Panc1 (cell line): ENCODE results near the gene CORO1C. TPM values are rescaled to one million over a fixed set of nuclear protein-coding genes. Genes with fewer than 3 reads are reported as not detected.

Experiments used
- ATAC-seq: fragments of 200-7000 bp; cut with Tn5 transposase; 2 replicates; pipeline ENCODE4 v1.9.1; 2020; ENCODE audit warnings: mild to moderate bottlenecking, moderate library complexity
- BruUV-seq: library from RNA; stranded (reverse); fragments of 400-500 nt; replicated peaks from 2 replicates; lab custom pipeline; 2021; lab: Mats Ljungman, UMichigan
- CTCF ChIA-PET: fragments of 300-600 bp; sonication (Branson Sonifier 250); formaldehyde crosslinking; loops from one replicate; lab custom pipeline; 2022; ENCODE audit warnings: antibody characterized with exemption; lab: Charles Lee
- POLR2A ChIA-PET: fragments of 300-600 bp; sonication (Branson Sonifier 250); formaldehyde crosslinking; loops from one replicate; lab custom pipeline; 2022; ENCODE audit warnings: antibody characterized with exemption; lab: Charles Lee
- DNase-seq: peaks from one replicate; pipeline ENCODE4 v3.0.0-alpha.2; 2010; ENCODE audit warnings: low read depth, low spot score
- H3K27ac ChIP-seq: 2 replicates; pipeline ENCODE4 v1.5.1; 2011; ENCODE audit warnings: mild to moderate bottlenecking, low read length, inconsistent platforms
- H3K27me3 ChIP-seq: fragments of 200-500 bp; sonication (Bioruptor generic); 2 replicates; pipeline ENCODE4 v1.6.0; 2014; ENCODE audit warnings: low read length, inconsistent platforms; ENCODE audit not compliant: control insufficient read depth, insufficient read depth
- H3K36me3 ChIP-seq: fragments of 200-500 bp; sonication (Bioruptor generic); 2 replicates; pipeline ENCODE4 v1.5.1; 2014; ENCODE audit warnings: inconsistent platforms, mild to moderate bottlenecking, low read length, moderate library complexity; ENCODE audit not compliant: control insufficient read depth, insufficient read depth
- H3K4me1 ChIP-seq: 2 replicates; pipeline ENCODE4 v1.5.1; 2011; ENCODE audit warnings: inconsistent platforms, mild to moderate bottlenecking, low read length, moderate library complexity; ENCODE audit not compliant: control insufficient read depth, insufficient read depth
- H3K4me3 ChIP-seq, 2 experiments: 2 replicates each; pipeline ENCODE4 v1.5.1; 2011 to 2012; ENCODE audit warnings: low read depth in 2 of 2, low read length in 2 of 2, mild to moderate bottlenecking in 2 of 2, inconsistent platforms in 1 of 2, moderate library complexity in 1 of 2
- H3K9me3 ChIP-seq: fragments of 200-500 bp; sonication (Bioruptor generic); 2 replicates; pipeline ENCODE4 v1.5.1; 2014; ENCODE audit warnings: low read depth, mild to moderate bottlenecking, inconsistent platforms, low read length, moderate library complexity; ENCODE audit not compliant: control insufficient read depth, insufficient read depth
- POLR2AphosphoS5 ChIP-seq: IDR thresholded peaks from 2 replicates; pipeline ENCODE4 v1.6.1; 2012; ENCODE audit warnings: mild to moderate bottlenecking, low read depth, low read length, moderate library complexity
- SIN3A ChIP-seq: IDR thresholded peaks from 2 replicates; pipeline ENCODE4 v1.6.1; 2012; ENCODE audit warnings: low read depth, mild to moderate bottlenecking, low read length, moderate library complexity, borderline replicate concordance; ENCODE audit not compliant: insufficient read depth
- TCF7L2 ChIP-seq: IDR thresholded peaks from 2 replicates; pipeline ENCODE4 v1.6.1; 2011; ENCODE audit warnings: mild to moderate bottlenecking, low read depth, low read length, inconsistent platforms
- in situ Hi-C: cut with HindIII; loops from 2 replicates; pipeline ENCODE4 v1.10.0; 2016; ENCODE audit warnings: low sequenced_read_pairs, low pct_unique_long_range_greater_than_20kb
- intact Hi-C: fragments of 100-400 bp; cut with micrococcal nuclease; formaldehyde crosslinking; loops from one replicate; pipeline ENCODE4 v1.10.0; 2022; ENCODE audit not compliant: unreplicated experiment
- total RNA-seq: library from RNA; stranded (reverse); gene quantifications from one replicate; pipeline ENCODE4 v1.2.1, GENCODE V29; 2021; ENCODE audit not compliant: unreplicated experiment
- TF ChIP-seq, protein P1 (sequence below): fragments of 450-650 bp; IDR thresholded peaks from 2 replicates; pipeline ENCODE4 v1.5.1; 2017; ENCODE audit warnings: mild to moderate bottlenecking
- TF ChIP-seq, protein P2 (sequence below), 2 experiments: IDR thresholded peaks; 2 replicates each; pipeline ENCODE4 v1.6.1; 2011 to 2012; ENCODE audit warnings: low read depth in 2 of 2, control low read depth in 1 of 2, low read length in 1 of 2, mild to moderate bottlenecking in 1 of 2, moderate library complexity in 1 of 2; ENCODE audit not compliant: insufficient read depth in 1 of 2

Gene CORO1C
- total RNA-seq, 1 experiment from 2014 or later, result 165 TPM

DNA sequence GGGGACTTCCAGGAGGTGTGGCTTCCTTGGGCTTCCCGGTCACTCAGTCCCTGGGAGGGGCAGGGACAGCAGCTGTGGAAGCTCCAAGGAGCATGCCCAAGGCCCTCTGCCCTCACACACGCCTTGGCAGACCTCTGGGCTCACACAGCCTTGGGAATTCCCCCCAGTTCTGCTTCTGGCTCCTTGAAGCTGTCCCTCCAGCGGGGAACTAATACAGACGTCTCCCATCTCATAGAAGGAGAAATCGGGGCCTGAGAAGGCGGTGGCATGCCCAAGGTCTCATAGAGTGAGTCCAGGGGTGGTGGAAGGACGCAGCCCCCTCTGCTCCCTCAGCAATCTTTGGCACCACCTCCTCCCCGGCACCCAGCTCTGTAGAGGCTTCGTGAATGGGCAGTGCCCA lies 117.8 kb downstream of the CORO1C start:
- no peak overlapping the region for H3K4me3 ChIP-seq
- POLR2A ChIA-PET, result no interaction called here
- intact Hi-C loops (no loop called here), in situ Hi-C loops (no loop called here)
- no TSS peak for BruUV-seq
- no peak overlapping the region; the same call in 1 of the 2 replicates for H3K27ac ChIP-seq
- no peaks in the 10 kb centered on the region for H3K36me3 ChIP-seq
- ATAC-seq (peak; percentile 72), DNase-seq (no peak)
- H3K9me3 ChIP-seq, result no peaks in the 10 kb centered on the region
- CTCF ChIA-PET, result no interaction called here
- no peak for TF ChIP-seq SIN3A
- H3K27me3 ChIP-seq, result no peaks in the 10 kb centered on the region
- peaks cover 22% of the 10 kb centered on the region for H3K4me1 ChIP-seq

DNA sequence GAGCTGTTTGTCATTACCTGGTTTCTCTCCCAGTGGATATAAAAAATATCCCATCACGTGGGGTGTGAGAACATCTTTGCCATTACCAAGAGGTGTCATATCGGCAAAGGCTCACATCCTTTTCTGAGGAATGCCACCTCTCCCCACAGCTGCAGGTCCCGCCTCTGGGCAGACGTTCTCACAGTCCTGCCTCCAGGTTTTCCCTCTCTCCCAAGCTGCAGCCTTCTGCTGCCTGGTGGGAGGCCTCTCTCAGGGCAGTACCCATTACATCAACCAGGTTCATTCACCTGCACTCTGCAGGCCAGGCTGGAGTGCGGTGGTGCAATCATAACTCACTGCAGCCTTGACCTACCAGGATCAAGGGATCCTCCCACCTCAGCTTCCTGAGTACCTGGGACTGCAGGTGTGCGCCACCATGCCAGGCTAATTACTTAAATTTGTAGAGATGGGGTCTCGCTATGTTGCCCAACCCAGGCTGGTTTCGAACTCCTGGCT lies 118.5 kb downstream of the CORO1C start:
- ATAC-seq (no peak), DNase-seq (no peak)
- Histone ChIP-seq H3K4me1 (peaks cover 18% of the 10 kb centered on the region), H3K4me3 (no peak overlapping the region), H3K36me3 (no peaks in the 10 kb centered on the region), H3K27ac (no peak overlapping the region; the same call in 1 of the 2 replicates), H3K9me3 (no peaks in the 10 kb centered on the region), H3K27me3 (no peaks in the 10 kb centered on the region)
- ChIA-PET POLR2A (no interaction called here), CTCF (no interaction called here)
- in situ Hi-C loops, result no loop called here
- intact Hi-C loops, result no loop called here
- no TSS peak for BruUV-seq
- TF ChIP-seq, protein P1, sequence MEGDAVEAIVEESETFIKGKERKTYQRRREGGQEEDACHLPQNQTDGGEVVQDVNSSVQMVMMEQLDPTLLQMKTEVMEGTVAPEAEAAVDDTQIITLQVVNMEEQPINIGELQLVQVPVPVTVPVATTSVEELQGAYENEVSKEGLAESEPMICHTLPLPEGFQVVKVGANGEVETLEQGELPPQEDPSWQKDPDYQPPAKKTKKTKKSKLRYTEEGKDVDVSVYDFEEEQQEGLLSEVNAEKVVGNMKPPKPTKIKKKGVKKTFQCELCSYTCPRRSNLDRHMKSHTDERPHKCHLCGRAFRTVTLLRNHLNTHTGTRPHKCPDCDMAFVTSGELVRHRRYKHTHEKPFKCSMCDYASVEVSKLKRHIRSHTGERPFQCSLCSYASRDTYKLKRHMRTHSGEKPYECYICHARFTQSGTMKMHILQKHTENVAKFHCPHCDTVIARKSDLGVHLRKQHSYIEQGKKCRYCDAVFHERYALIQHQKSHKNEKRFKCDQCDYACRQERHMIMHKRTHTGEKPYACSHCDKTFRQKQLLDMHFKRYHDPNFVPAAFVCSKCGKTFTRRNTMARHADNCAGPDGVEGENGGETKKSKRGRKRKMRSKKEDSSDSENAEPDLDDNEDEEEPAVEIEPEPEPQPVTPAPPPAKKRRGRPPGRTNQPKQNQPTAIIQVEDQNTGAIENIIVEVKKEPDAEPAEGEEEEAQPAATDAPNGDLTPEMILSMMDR, result no peak
- TF ChIP-seq POLR2AphosphoS5, result no peak
- TF ChIP-seq, protein P2, sequence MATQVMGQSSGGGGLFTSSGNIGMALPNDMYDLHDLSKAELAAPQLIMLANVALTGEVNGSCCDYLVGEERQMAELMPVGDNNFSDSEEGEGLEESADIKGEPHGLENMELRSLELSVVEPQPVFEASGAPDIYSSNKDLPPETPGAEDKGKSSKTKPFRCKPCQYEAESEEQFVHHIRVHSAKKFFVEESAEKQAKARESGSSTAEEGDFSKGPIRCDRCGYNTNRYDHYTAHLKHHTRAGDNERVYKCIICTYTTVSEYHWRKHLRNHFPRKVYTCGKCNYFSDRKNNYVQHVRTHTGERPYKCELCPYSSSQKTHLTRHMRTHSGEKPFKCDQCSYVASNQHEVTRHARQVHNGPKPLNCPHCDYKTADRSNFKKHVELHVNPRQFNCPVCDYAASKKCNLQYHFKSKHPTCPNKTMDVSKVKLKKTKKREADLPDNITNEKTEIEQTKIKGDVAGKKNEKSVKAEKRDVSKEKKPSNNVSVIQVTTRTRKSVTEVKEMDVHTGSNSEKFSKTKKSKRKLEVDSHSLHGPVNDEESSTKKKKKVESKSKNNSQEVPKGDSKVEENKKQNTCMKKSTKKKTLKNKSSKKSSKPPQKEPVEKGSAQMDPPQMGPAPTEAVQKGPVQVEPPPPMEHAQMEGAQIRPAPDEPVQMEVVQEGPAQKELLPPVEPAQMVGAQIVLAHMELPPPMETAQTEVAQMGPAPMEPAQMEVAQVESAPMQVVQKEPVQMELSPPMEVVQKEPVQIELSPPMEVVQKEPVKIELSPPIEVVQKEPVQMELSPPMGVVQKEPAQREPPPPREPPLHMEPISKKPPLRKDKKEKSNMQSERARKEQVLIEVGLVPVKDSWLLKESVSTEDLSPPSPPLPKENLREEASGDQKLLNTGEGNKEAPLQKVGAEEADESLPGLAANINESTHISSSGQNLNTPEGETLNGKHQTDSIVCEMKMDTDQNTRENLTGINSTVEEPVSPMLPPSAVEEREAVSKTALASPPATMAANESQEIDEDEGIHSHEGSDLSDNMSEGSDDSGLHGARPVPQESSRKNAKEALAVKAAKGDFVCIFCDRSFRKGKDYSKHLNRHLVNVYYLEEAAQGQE (IDR thresholded peaks at IDR 0.05; ENCODE audit: insufficient read depth in 1 of 2, low read depth in 2 of 2, low read length in 1 of 2), result no peak
- TF ChIP-seq TCF7L2, result no peak
- TF ChIP-seq SIN3A, result no peak

DNA sequence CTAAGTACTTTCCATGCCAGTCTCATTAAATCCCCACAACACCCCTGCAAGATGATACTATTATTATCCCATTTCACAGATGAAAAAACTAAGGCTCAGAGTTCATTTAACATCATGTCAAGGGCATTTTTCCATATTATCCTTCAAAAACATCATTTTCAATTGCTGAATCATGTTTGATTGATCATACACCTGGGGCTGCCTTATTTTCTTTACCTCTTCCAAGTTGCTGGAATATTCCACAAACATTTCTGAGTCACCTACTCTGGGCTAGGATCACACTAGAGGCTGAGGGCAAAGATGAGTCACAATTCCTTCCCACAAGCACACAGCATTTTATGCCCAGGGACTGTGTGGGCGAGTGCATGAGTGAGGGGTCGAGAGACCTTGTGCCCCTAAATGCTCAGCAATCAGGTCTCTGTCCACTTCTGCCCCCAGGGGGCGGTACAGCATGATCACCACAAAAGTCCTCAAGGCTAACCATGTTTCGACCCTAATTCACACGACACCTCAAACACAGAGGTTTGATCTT lies 119.4 kb downstream of the CORO1C start:
- in situ Hi-C loops, result no loop called here
- H3K27me3 ChIP-seq, result no peaks in the 10 kb centered on the region
- H3K27ac ChIP-seq, result peak overlapping the region; percentile 14; the same call in 1 of the 2 replicates
- ChIA-PET POLR2A (interaction anchor here (0.6 kb wide), 1 partner anchor 89 kb away, joined by 4 read pairs; no protein-coding TSS in a partner anchor), CTCF (interaction anchor here (0.6 to 1.0 kb wide), 2 partner anchors 14 to 18 kb away, joined by 3 to 8 read pairs; partner anchors contain the start of gene TMEM119)
- H3K4me3 ChIP-seq, result no peak overlapping the region
- no peaks in the 10 kb centered on the region for H3K36me3 ChIP-seq
- no peaks in the 10 kb centered on the region for H3K9me3 ChIP-seq
- TF ChIP-seq, protein P1, result no peak; the same call in 1 of the 2 replicates
- TF ChIP-seq, protein P2 (IDR thresholded peaks at IDR 0.05; ENCODE audit: insufficient read depth in 1 of 2, low read depth in 2 of 2, low read length in 1 of 2), result no peak
- no peak for TF ChIP-seq POLR2AphosphoS5
- no peak for TF ChIP-seq TCF7L2
- TF ChIP-seq SIN3A, result no peak
- DNase-seq, result no peak
- peaks cover 17% of the 10 kb centered on the region for H3K4me1 ChIP-seq
- ATAC-seq, result peak; percentile 68; the same call in 1 of the 2 replicates
- BruUV-seq, result no TSS peak
- intact Hi-C loops, result no loop called here
